Skeletal muscle tissue (tissue), 4 donors: ENCODE measurements around the gene CRYAB. TPM values are rescaled to one million over a fixed set of nuclear protein-coding genes. Genes with fewer than 3 reads are reported as not detected.

ENCODE experiments used
- H3K27ac ChIP-seq: one replicate; pipeline ENCODE4 v1.7.0; 2013; ENCODE audit warnings: mild to moderate bottlenecking, low read depth, low read length, inconsistent platforms
- H3K27me3 ChIP-seq, 3 donors: one replicate each; pipeline ENCODE4 v1.7.0; 2013; ENCODE audit warnings: low read length in 3 of 3; ENCODE audit not compliant: control insufficient read depth in 3 of 3, insufficient read depth in 3 of 3
- H3K36me3 ChIP-seq, 3 donors: one replicate each; pipeline ENCODE4 v1.7.0; 2013; ENCODE audit warnings: low read length in 3 of 3; ENCODE audit not compliant: control insufficient read depth in 3 of 3, insufficient read depth in 3 of 3
- H3K4me1 ChIP-seq, 3 donors: one replicate each; pipeline ENCODE4 v1.7.0; 2013; ENCODE audit warnings: low read length in 3 of 3, mild to moderate bottlenecking in 3 of 3; ENCODE audit not compliant: control insufficient read depth in 3 of 3, insufficient read depth in 3 of 3
- H3K4me3 ChIP-seq, 3 donors: one replicate each; pipeline ENCODE4 v1.7.0; 2013; ENCODE audit warnings: low read length in 3 of 3
- H3K9ac ChIP-seq, 3 donors: one replicate each; pipeline ENCODE4 v1.7.0; 2013; ENCODE audit warnings: low read length in 3 of 3, mild to moderate bottlenecking in 3 of 3, moderate library complexity in 2 of 3, low read depth in 1 of 3
- H3K9me3 ChIP-seq, 3 donors: one replicate each; pipeline ENCODE4 v1.7.0; 2013; ENCODE audit warnings: low read length in 3 of 3; ENCODE audit not compliant: control insufficient read depth in 3 of 3
- total RNA-seq: library from RNA; depleted of rRNA; stranded (reverse); fragments of >200 nt; gene quantifications from one replicate; pipeline ENCODE4 v1.2.3, GENCODE V29; 2014
- donor health status: Osteomylitis.

CRYAB gene
- total RNA-seq, 1 donor from 2014 or later = 37.6 TPM

GRCh38 chr11:111921541-111922230 lies 10.1 kb upstream of the CRYAB start:
- Histone ChIP-seq H3K27ac (peak overlapping the region; percentile 93), H3K9ac (no peak overlapping the region), H3K9me3 (no peaks in the 10 kb centered on the region), H3K4me3 (no peak overlapping the region), H3K36me3 (no peaks in the 10 kb centered on the region), H3K4me1 (peaks cover 60 to 76% (median 69%) of the 10 kb centered on the region in 3 donors), H3K27me3 (no peaks in the 10 kb centered on the region)

GRCh38 chr11:111920908-111921307 lies 9.3 kb upstream of the CRYAB start:
- Histone ChIP-seq H3K9ac (no peak overlapping the region), H3K27ac (peak overlapping the region; percentile 93), H3K36me3 (no peaks in the 10 kb centered on the region), H3K4me1 (peaks cover 52 to 69% (median 62%) of the 10 kb centered on the region in 3 donors), H3K4me3 (no peak overlapping the region), H3K27me3 (no peaks in the 10 kb centered on the region), H3K9me3 (no peaks in the 10 kb centered on the region)

- Histone ChIP-seq H3K9ac (peak within 1 kb of the TSS; percentile 50 to 73 (median 54)), H3K4me1 (peaks cover 45 to 60% (median 52%) of the 10 kb centered on the region in 3 donors), H3K4me3 (peak within 1 kb of the TSS; percentile 49 to 52 (median 49))
Observed at GRCh38 chr11:111918390-111919256, 7.1 kb upstream of the CRYAB start, which contains the start of gene C11orf52. TSS of gene C11orf52 (plus strand) at chr11:111918913. CDS start at chr11:111918973, 60 bp downstream.

GRCh38 chr11:111917788-111918187 lies 6.2 kb upstream of the CRYAB start:
- no peak overlapping the region for H3K4me3 ChIP-seq
- H3K4me1 ChIP-seq = peaks cover 44 to 61% (median 50%) of the 10 kb centered on the region in 3 donors
- peak overlapping the region; percentile 80 for H3K27ac ChIP-seq
- peak overlapping the region in 2 of 3 donors; percentile 24 to 73 for H3K9ac ChIP-seq
- no peaks in the 10 kb centered on the region for H3K9me3 ChIP-seq
- H3K36me3 ChIP-seq = no peaks in the 10 kb centered on the region
- H3K27me3 ChIP-seq = no peaks in the 10 kb centered on the region

More at GRCh38 chr11:111918390-111919256, 7.1 kb upstream of the CRYAB start, which contains the start of gene C11orf52:
- no peaks in the 10 kb centered on the region for H3K9me3 ChIP-seq
- H3K27ac ChIP-seq = peak within 1 kb of the TSS; percentile 80
- no peaks in the 10 kb centered on the region for H3K36me3 ChIP-seq
- no peaks in the 10 kb centered on the region for H3K27me3 ChIP-seq

GRCh38 chr11:111917312-111917711 lies 5.7 kb upstream of the CRYAB start:
- Histone ChIP-seq H3K4me1 (peaks cover 40 to 62% (median 47%) of the 10 kb centered on the region in 3 donors), H3K9ac (no peak overlapping the region), H3K4me3 (no peak overlapping the region), H3K27ac (peak overlapping the region; percentile 80), H3K9me3 (no peaks in the 10 kb centered on the region), H3K27me3 (no peaks in the 10 kb centered on the region), H3K36me3 (no peaks in the 10 kb centered on the region)

GRCh38 chr11:111916768-111917167 lies 5.2 kb upstream of the CRYAB start:
- H3K9me3 ChIP-seq = no peaks in the 10 kb centered on the region
- H3K4me3 ChIP-seq = no peak overlapping the region
- peaks cover 39 to 62% (median 47%) of the 10 kb centered on the region in 3 donors for H3K4me1 ChIP-seq
- peak overlapping the region; percentile 3 for H3K27ac ChIP-seq
- no peak overlapping the region for H3K9ac ChIP-seq
- H3K36me3 ChIP-seq = no peaks in the 10 kb centered on the region
- H3K27me3 ChIP-seq = no peaks in the 10 kb centered on the region

- Histone ChIP-seq H3K36me3 (peaks cover 18 to 23% (median 21%) of the 10 kb centered on the region in 3 donors), H3K4me3 (peak overlapping the region; percentile 80 to 86 (median 82)), H3K9ac (peak overlapping the region; percentile 92 to 97 (median 95)), H3K27ac (peak overlapping the region; percentile 98), H3K27me3 (no peaks in the 10 kb centered on the region), H3K9me3 (no peaks in the 10 kb centered on the region), H3K4me1 (peaks cover 37 to 59% (median 40%) of the 10 kb centered on the region in 3 donors)
Observed at GRCh38 chr11:111913997-111914396, 2.4 kb upstream of the CRYAB start.

GRCh38 chr11:111913031-111913861 lies 1.7 kb upstream of the CRYAB start:
- H3K9ac ChIP-seq = peak overlapping the region; percentile 92 to 97 (median 95)
- H3K4me1 ChIP-seq = peaks cover 31 to 60% (median 33%) of the 10 kb centered on the region in 3 donors
- H3K36me3 ChIP-seq = peaks cover 24 to 28% (median 26%) of the 10 kb centered on the region in 3 donors
- H3K4me3 ChIP-seq = peak overlapping the region; percentile 80 to 86 (median 82)
- H3K9me3 ChIP-seq = no peaks in the 10 kb centered on the region
- H3K27ac ChIP-seq = peak overlapping the region; percentile 98
- H3K27me3 ChIP-seq = no peaks in the 10 kb centered on the region

- H3K9ac ChIP-seq = peak within 1 kb of the TSS; percentile 92 to 97 (median 97)
- peak within 1 kb of the TSS; percentile 82 to 92 (median 86) for H3K4me3 ChIP-seq
- peak within 1 kb of the TSS; percentile 98 for H3K27ac ChIP-seq
- H3K4me1 ChIP-seq = peaks cover 26 to 54% (median 31%) of the 10 kb centered on the region in 3 donors
- H3K36me3 ChIP-seq = peaks cover 26 to 28% (median 28%) of the 10 kb centered on the region in 3 donors
- no peaks in the 10 kb centered on the region for H3K9me3 ChIP-seq
- no peaks in the 10 kb centered on the region for H3K27me3 ChIP-seq
Observed at GRCh38 chr11:111912535-111912934, 965 bp upstream of the CRYAB start, which contains the start of gene HSPB2. TSS of gene HSPB2 (plus strand) at chr11:111912734. CDS start at chr11:111912830, 96 bp downstream.
